Activated effector memory CD4-positive, alpha-beta T cell treated with anti-CD3 and anti-CD28 coated beads, Interleukin-2, amount 50 U/mL, for 16 hours (primary cell): ENCODE results near the gene PRKAG2.

Source experiments
- DNase-seq: peaks from one replicate; pipeline ENCODE4 v3.0.0-alpha.2; 2020

The PRKAG2 gene

DNA sequence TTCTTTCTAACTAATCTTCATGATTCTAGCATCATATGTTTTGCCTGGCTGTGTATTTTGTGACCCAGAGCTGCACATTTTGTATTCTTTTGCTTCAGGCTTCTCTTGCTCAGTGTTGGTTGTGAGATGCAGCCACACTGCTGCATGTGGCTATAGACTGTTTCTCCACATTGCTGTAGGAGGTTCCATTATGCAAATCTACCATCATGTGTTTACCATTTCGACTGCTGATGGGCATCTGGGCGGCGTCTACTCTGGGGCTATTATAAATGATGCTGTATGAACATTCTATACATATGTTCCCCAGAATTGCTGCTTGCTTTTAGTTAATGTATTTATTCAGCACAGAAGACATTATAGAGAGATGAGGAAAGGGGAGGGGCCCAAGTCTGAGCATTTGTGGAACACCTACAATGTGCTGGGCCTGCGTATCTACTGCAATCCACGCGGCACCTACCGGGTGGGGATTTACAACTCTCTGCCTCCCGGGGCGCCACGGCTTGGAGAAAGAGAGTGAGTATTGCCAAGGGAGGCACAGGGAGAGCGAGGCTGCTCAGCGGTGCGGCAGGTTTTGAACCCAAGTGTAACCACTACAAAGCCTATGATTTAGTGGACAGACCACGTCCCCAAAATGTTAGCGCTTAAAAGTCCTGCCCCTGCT is 172.5 kb downstream of the PRKAG2 start:
- no peak for DNase-seq

DNA sequence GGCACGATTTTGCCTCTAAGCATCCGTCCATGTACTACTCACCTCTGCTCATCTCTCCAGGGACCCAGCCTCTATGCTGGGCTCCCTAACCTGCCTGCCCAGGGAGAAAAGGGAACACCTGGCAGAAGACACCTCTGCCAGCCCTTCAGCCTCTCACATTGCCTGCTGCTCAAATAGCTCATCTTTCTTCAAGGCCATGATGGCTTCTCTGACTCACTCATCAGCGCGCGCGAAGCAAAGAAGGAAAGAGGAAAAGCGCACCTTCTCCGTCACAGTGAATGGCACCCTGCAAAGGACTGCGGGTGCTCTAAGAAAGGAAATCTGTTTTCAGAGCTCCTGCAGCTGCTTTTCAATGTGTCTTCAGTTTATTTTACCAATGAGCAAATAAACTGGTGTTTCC is 174.0 kb downstream of the PRKAG2 start:
- no peak for DNase-seq

DNA sequence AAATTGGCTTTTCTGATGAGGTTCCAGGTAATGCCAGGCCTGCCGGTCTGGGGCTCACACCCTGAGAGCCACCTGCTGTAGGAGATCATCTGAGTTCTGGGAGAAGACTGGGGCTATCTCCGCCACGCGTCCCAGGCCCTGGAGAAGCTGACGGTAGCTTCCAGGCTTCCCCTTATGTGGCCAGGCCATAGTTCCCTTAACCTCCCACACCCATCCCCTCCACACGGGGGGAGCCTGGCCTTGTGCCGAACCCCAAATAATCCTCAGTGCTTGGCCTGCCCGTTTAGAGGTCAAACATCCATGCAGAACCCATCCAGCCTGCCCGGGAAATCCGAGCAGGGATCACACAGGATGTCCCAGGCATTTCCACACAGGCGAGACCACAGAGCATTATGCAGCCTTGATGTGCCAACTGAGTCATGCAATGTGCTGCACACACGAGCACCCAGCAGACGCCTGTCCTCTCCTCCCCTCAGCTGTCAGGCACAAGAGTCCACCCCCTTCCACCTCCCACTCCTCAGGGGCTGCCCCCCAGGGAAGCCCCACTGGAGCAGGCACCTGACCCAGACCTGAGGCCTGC is 176.2 kb downstream of the PRKAG2 start:
- DNase-seq = no peak

DNA sequence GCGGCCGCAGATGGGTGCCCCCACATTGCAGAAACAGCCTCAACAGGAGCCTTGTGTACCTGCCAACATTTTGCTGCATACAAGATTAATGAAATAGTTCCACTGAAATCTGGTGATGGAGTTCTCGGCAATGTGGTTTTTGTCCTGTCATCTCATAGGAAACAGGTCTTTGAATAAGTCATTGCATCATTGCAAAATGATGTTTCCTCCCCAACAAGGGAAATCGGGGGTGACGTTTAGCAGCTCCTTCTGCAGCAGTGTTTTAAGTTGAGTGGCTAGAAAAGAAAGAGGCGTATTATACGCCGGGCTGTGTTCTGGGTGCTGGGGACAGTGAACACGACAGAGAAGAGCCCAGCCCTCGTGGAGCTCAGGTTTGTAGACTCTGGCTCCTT is 177.0 kb downstream of the PRKAG2 start:
- DNase-seq = no peak

DNA sequence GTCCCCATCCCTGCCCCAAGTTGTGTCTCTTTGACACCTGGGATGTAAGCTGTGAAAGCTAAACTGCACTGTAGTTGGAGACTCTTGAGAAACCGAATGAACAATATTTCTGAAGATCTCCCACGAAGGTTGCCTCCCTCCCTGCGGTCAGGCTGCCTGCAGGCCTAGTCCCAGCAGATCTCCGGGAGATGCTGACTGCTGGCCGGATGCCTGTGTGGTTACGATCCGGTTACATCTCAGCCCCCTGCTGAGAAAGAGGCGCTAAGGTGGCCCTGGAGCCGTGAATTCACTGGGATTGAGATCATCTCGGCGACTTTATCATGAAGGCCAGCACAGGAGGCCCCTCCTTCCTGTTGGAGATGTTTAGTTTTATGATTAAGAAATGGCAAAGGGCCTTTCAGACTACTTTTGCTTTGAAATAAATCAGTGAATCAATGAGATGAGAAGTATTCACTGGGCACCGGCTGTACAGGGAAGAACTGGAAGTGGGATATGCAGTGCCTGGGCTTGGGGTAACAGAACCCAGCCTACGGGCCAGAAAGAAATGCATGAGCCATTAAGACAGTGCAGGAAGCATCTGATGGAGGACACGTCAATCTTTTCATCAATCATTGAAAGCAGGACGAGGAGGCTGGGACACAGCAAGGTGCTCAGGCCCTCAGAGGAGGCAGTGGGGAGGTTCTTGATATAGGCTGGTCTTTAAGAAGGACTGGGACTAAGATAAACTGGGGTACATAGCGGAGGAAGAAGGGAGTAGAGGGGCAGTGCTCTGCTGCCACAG is 177.6 kb downstream of the PRKAG2 start:
- no peak for DNase-seq

DNA sequence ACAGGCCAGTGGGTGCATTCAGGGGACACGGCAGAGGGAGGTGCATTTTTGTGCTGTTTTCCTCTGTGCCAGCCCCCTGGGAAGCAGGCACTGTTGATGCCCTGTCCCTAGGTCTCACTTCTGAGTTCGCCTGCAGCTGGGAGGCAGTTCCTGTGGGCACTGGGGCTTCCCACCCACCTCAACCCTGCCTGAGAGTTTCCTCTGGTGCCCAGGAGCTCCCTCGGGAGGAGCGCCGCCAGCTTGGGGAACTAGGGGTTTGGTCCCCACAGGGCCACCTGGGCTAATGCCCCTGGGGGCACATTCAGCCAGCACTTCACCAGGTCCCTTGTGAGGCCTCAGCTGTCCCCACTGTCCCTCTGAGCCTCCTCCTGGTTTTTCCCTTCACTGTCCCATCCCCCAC is 179.0 kb downstream of the PRKAG2 start:
- DNase-seq = no peak

DNA sequence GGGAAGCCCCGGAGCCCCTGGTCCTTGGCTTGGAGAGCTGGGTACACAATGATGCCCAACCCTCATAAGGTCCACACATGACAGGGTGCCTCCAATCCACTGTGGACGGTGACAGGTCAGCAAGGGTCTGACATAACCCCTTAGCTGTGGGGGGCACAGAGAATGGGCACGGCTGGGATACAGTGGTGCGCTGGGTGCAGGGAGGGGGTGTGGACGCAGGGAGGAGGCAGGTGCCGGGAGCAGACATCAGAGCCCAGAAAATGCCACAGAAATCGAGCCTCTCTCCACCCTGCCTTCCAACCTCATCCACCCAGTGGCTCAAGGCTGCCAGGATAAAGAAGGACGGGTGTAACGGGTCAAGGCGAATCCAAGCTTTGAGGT is 179.4 kb downstream of the PRKAG2 start:
- no peak for DNase-seq

DNA sequence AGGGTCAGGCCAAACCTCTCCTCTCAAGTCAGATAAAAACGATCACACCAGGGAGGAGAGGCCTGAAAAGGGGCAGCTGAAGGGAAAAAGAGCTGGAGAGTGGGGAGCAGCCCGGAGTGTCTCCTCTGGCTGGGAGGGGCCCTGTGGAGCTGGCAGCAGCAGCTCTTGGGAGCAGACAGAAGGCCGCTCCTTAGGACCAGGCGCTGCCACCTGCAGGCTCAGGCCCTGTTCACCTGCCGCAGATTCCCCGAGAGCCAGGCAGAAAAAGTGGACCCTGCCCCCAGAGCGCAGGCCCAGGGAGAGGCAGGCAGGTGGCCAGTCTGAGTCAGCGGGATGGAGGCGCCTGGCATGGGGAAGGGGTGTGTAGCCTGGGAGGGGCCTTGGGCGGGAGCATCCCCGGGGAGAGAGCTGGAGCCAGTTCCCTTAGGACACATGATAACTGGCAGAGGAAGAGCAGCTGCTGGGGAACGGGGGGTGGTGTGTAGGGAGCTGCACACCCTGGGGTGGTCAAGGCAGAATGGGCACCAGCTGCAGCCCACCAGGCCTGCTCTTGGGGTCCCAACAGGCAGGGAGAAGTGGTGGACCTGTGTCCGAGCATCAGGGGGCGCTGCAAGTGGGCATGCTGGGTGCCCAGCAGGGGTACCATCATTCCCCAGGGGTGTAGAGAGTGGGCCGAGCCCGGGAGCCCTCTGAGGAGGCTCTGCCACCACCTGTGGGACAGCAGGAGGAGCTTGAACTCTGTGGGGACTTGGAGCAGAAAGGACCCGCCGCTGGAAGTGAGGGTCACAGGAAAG is 180.0 kb downstream of the PRKAG2 start:
- no peak for DNase-seq

DNA sequence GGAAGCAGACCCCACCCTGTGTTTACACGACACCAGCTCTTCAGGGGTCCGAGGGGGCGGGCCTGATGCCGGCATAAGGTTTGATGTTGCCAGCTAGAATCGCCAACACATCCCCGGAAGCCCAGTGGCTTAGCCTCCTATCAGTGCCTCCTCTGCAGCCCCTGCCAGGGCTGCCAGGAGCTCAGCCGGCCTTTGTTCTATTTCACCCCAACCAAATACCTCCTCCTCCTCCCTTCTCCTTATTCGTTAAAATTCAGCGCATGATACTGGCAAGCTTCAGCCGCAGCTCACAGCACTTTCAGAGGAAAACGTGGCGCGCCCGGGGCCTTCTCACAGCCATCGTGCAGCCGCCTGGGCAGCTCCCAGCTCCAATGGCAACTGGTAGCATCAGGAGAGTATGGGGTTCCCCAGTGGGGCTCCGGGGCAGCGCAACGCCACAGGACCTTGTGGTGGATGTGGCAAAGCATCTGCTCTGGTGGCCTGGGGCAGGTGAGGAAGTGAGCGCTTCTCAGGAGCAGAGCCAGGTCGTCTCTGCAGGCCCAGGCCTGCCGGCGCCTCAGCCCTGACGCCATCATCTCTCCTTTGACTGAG is 180.9 kb downstream of the PRKAG2 start:
- DNase-seq = no peak

DNA sequence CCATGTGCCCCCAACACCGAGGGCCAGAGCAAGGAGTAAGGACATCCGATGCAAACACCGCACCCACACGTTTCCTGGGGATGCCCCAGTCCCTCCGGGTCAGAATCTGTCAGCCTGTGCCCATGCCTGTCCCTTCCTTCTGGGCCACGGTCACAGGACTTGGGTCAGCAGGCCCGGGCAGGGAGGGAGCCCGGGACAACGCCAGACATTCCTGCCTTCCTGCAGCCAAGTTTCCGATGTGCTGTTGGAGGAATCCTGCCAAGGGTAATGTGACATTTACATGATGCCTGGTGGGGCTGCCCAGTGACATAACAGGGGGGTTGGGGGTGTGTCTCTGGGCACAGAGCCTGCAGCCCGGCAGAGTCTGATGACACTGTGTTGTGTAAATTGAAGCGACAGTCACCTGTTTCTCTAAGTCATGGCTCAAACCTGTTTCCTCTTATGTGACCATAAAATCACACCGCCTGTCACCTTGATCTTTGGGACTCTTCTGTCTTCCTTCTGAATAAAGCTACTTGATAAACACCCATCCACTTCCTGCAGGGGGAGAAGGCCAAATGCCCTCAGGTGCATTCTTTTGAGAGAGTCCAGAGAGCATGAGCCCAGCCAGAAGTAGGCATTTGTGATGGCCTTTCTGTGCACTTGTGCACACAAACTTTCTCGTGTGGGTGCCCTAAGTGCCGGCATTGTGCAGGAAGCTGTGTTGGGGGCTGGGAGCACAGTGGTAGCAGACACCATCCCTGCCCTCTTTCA is 181.9 kb downstream of the PRKAG2 start:
- no peak for DNase-seq

DNA sequence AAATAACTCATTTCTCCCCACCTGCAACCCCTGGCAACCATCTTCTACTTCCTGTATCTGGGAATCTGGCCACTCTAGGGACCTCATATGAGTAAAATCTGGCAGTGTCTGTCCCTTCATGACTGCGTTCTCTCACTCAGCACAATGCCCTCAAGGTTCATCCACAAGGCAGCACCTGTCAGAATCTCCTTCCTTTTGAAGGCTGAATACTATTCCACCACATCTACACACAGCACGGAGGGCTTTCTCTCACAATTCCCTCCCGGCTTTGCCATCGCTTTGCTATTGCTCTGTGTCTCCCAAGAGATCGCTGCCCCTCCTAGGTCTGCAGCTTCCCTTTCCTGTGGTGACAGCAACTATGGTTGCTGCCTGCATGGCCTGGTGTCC is 182.5 kb downstream of the PRKAG2 start:
- DNase-seq = no peak

DNA sequence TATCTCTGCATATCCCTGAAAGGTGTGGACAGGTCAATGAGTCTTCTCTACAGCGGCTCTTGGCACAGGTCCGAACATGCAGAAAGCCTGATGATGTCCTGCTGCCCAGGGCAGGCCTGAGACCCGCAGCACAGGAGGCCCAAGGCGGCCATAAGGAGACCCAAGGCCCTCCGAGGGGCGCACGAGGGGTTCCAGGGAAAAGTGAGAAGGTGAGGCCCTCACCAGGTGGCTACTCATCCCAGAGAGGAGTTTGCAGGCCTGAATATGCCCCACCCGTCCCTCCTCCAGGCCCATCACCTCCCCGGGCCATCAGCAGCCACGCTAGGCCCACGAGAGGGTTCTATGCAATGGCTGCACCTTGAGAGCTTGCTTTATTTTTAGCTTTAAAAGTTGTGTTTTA is 183.8 kb downstream of the PRKAG2 start:
- no peak for DNase-seq

DNA sequence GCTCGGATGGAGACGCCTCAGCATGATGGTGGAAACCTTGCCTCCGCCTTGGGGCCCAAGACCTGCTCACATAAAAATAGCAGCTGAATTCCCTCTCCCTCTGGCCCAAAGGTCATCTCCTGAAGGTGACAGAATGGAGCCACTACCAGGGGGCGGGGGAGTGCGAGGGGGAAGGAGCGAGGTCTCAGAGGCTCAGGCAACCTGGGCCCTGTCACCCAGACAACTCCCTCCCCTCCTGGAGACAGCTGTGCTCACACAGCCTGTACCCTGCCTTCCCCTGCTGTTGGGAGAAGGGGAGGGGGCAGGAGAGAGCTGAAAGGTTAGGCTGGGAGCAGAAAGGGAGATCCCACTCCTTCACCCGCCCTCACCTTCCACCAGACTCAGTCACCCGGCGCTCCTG is 184.2 kb downstream of the PRKAG2 start:
- no peak for DNase-seq

DNA sequence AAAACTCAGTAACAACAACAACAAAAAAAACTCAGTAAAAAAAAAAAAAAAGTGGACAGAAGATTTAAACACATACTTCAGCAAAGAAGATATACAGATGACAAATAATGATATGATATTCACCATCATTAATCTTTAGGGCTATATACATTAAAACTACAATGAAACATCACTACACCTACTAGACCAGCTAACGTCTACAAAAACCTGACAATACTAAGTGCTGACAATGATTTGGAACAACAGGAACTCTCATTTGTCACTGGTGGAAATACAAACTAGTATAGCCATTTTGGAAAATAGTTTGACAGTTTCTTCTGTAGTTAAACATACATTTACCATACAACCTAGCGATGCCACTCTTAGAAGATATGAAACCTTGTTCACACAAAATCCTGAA is 185.5 kb downstream of the PRKAG2 start:
- DNase-seq = no peak

DNA sequence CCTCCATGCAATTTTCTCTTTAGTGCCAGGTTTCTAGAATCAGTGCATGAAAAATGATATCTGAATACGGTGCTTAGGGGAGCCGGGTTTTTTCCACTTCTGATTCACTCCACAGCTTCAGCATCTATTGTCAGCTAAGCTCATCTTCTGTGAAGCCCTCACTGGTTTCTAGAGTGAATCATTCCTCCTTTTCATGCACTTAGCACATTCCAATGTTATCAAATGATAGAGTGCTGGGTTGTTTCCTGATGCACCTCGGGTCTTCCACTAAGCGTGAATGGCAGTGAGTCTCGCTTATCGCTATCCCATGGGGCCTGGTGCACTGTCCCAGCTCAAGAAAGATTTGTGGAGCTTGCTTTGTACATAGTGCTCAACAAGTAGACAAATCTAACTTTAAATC is 186.3 kb downstream of the PRKAG2 start:
- DNase-seq = no peak

DNA sequence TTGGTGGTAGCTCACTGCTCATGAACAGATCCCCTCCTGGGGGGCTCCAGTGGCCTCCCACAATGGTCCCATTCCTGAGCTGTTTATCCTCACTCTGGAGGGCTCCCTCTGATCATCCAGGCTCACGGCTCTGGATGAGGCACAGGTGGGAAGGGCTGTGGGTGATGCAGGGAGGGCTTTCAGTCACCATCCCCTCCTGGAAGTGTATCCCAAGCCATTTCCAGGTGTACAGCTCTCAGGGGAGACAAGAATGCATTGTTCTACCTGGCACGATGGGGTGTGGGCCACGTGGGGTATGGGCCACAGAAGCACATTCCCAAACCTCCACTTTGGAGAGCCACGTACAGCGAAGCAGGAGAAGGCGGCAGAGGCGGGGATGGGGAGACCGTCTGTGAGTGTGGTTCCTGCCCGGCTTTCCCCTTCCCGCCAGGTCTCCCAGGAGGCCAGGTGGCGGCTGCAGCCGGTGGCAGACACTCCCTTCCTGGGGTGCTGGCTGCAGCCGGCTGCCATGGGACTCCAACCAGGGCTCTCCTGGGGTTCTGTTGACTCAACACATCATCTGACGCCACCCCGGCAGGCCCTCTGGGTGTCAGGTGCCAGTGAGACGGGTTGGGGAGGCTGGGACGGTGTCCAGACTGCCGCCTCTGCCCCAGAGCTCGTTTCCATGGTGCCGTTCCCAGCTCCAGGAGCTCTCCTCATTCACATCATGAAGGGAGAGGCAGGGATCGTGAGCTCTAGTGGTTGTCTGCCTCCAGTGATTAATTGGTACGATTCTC is 187.5 kb downstream of the PRKAG2 start:
- DNase-seq = no peak

DNA sequence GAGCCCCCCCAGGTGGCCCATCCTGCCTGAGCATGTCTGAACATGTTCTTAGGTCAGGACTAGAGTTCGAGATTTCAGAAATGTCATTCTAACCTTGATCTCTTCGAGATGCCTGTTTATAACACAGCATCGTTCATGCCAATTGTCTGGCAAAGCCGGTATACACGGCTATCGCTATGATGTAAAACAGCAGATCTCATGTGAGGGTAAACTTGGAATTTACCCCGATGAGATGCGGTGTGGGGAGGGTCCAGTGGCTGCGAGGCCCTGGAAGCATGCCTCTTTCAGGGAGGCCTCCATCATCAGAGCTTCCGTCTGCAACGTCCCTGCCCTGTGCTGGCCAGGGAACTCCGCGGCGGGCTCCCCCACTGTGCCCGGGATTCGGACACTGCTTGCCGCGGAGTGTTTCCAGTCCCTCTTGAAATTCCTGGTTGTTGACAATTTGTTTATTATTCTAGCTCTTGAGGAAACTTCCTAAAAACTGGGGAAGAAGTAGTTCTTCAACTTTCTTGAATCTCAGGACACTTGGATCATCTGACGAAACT is 188.6 kb downstream of the PRKAG2 start:
- DNase-seq = no peak

DNA sequence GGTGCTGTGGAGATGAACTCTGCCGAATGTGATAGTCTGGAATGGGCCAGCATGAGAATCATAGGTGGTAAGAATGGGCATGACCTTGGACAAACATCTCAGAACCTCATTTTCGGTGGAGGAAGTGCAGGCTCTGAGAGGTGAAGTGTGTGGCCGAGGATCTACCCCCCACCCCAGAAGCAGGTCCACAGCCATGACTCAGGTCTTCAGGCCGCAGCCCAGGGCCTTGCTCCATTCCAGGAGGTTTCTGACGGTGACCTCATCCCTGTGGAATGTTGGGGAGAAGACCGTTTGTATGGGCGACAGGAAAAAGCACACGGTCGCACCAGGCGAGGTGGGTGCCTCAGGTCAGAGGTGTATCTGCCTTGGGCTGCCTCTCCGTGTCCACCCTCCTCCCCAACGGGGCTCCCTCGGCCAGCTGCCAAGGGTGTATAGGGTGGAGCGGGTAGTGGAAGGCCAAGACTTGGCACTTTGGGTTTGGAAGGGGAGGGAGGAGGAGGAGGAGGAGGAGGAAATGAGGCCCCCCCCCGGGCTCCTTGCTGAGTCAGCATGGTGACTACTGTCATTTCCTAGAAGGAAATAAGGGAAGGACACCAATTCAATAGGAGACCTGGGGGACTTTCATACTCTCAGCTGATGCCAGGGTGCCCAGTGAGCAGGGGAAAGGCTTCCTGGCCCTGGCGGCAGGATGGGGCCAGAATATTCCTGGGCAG is 189.2 kb downstream of the PRKAG2 start:
- no peak for DNase-seq

DNA sequence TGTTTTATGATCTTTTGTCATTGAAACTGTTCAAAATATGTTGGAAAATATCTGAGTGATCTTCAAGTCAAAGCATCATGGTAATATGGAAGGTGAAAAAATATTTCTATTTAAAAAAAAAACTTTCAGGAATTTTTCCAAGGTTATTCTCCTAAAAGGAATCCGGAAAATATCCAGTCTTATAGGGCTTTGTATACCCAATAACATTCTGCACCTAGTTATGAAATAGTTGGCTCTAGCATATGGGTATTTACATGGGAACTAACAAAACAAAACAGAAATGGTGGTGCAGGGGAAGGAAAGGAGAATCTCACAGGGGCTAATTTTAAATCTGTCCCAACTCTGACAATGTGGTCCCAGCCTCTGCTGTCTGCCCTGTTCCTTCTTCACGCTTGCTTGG is 190.1 kb downstream of the PRKAG2 start:
- DNase-seq = no peak

DNA sequence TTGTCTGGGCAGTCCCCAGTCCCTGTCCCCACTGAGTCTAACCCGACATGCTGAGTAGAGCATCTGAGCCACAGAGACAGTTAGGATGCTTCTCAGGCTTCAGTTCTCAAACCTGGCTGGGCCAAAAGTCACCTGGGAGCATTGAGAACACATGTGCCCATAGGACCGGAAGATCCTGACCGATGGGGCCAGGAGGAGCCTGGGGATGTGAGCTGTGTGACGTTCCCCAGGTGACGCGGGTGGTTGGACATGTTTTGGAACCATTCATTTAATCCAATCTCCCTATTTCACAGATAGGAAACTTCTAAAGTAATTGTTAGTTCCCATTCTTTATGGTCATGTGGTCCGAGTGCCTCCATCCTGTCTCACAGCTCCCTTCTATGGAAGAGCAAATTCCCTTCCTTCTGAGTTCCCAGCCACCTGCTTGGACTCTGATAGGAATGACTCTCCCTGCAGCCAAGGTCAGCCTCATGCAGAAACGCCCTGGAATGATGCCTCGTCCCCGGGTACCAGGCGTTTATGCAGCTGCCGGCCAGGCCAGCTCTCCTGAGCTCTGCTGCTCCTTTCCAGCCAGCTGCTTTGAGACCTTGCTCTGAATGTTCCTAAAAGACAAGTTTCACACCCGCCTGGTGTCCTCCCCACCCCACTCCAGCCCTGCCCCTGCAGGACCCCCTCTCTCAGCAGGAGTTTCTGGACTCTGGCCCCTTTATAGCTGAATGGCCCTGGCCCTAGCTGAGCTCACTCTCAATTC is 190.7 kb downstream of the PRKAG2 start:
- no peak for DNase-seq
